NCI-H1092 treated with DMSO at 0.1 percent for 48 hours (cell line): ENCODE data around the gene SPACA9.

Experiments
- DNase-seq: peaks from one replicate; lab custom pipeline; 2025; lab: John Stamatoyannopoulos, UW

The SPACA9 gene

DNA sequence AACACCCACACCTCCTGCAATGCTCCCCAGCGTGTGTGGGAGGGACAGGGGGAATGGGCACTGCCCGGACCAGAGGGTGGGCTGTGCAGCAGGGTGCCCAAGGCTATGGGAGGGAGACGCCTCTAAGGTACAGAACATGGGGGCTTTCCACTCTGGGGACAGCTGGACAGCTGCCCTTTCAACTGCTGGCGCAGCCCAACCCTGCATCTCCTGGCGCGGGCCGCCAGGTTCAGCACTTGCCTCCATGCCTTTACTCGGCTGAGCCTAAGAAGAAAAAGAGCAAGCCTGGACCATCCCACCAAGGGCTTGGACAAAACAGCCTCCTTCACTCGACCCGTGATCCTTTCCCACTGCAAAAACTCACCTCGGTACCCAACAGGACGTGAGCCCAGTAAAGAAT lies 15.6 kb upstream of the SPACA9 start:
- no peak for DNase-seq

DNA sequence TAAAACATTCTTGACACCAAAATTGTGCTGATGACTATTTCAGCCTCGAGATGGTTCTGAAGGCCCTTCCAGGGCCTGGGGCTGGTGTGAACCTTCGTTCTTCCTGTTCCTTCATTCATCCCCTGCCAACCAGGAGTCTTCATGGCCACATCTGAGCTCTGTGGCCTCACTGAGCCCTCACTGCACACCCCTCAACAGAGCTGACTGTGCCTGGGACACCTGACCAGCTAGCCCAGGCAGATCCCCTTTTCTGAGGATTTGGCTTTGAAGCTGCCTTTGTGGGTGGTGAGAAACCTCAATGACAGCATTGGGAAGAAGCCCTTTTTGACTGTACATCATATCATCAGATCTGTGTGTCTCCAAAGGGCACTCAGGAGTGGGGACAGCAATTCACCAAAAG lies 14.4 kb upstream of the SPACA9 start:
- DNase-seq = no peak

DNA sequence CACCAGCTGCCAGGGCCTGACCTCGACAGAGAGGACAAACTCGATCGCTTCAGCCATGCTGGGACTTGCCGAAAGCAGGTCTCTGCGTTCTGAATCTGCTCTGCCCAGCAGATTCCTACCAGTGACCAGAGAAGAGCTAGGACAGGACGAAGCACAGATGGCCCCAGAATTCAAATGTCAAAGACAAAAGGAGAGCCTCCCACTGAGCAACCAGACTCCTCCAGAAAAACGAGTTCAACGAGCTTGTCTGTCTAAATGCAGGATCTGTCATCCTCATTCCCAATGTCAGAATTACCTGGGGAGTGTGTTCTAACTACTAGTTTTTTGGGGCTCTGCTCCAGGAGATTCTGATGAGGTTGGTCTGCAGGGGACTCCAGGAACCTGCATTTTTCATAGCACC lies 14.0 kb upstream of the SPACA9 start:
- no peak for DNase-seq

DNA sequence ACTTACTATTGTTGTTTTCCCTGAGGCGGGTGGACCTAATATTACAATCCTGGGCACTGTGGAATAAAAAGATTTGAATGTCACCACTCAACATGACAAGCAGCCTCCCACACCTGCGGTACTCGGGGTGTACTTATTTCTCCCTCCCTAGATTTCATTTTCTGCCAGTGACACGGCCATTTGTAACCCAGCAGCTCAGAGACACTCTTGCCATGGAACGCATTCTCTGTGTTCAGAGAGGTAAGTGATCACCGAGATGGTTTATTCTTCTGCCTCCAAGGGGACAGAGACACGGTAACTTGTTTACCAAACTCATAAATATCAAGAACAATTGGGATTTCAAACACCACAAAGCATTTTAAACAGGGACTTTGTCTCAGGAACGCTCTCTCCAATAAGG lies 11.8 kb upstream of the SPACA9 start:
- no peak for DNase-seq

DNA sequence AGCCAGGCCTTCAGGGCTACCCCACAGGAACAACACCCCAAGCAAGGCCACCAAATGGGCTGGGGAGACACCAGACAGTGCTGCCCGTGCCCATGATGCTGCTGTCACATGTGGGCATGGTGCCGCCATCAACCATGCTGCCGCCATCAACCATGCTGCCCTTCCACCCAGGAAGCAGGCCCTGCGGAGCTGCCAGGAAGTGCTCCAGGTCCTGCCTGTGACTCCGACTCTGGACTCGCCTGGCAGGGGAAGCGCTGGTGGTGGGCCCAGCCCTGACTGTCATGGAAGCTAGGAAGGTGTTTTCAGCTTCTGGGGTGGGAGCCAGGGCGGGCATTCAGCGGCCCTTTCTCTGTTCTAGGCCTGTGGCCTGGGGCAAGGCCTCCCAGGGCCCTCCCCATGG lies 9.4 kb upstream of the SPACA9 start:
- no peak for DNase-seq

DNA sequence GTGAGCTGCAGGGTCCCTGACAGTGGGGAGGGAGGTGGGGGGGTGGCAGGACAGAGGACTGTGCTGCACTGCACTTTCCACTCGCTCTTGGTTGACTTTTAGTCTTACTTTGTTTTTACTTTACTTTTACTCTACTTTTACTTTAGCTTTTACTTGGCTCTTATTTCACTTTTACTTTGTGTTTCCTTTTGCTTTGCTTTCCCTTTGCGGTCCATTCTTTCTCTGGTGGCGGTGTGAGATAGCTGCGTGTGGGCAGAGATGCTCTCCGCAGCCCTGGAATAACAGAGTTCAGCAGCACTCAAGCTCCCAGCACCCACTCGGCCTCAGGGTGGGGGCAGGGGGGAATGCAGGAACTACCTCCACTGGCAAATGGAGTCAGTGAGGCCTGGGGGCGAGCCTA lies 5.3 kb upstream of the SPACA9 start:
- no peak for DNase-seq

DNA sequence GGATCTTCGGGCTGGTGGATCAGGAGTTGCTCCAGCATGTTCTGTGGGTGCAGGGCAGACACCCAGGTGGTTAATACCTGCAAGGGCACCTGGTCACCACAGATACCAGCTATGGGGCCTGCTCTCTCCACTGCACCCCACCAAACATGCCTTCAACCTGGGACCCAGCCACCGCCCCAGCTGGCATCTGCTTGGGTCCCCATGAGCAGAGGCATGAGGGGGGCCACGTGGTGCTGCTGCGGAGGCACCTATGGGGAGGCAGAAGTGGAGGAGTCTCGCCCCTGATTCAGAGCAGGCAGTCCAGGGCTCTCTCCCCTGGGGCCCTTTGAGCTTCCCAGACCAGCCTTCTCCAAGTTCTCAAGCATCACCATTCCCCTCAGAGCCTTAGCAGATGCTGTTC lies 3.5 kb upstream of the SPACA9 start:
- no peak for DNase-seq

DNA sequence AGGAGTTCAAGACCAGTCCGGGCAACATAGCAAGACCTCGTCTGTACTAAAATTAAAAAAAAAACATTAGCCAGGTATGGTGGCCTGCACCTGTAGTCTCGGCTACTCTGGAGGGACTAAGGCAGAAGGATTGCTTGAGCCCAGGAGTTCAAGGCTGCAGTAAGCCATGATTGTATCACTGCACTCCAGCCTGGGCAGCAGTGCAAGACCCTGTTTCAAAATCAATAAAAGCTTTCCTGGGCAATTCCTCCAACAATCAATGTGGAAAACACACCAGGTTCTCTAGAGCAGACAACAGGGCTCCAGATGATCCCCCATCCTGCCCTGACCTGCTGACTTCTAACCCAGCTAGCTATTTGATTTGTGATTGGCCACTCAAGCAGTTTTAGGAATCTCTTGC lies 1.8 kb upstream of the SPACA9 start:
- DNase-seq = no peak

DNA sequence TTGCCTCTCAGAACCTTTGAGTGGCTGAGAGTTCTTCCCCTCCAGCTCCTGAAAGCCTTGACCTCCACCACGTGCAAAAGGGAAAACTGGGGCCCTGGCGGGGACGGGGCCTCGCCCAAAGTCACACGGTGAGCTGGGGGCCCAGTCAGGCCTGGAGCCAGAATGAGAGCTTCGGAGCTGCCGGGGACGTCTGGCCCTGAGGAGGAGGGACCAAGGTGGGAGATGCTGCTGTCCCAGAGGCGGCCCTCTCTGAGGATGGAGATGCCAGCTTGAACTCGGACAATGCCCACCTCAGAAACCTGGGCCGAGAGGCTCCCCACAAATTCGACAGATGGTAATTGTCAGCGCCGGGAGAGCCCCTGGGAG lies 1.3 kb upstream of the SPACA9 start:
- DNase-seq = no peak

DNA sequence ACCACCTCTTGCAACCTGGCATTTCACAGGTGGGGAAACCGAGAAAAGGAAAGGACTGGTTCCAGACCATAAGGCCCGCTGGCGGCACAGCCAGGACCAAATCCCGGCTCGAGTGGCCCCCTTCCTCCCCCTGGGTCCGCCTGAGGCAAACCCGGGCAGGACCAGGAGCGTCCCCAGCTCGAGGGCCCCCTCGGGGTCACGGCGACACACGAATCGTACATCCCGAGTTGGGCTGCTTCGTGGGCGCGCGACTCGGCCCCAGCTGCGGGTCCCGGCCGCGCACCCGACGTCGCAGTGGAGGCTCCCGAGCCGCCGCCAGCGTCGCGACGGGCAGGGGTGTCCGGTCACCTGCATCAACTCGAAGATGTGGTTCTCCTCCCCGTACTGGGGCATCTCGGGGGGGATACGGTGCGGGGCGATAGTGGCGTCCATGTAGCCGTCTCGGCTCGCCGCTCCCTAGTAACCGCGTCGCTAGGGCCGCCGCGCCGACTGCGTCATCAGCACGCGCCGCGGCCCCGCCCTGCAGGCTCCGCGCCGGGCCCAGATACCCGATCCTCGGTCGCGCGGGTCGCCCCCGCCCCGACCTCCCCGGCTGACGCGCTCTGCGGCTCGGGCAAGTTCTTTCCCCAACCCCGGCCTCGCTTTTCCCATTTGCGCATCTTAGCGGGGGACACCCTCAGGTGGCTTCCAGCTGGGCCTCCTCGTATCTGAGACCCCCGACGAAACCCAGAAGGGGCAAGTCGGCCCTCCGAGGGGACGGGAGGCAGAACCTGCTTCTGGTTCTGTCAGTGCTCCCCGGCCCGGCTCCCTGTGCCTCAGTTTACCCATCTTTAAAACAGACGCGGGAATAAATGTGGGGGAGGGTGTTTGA lies 639 bp upstream of the SPACA9 start, which contains the start of gene AK8:
AK8 (minus strand) TSS at position 461 of the 871 bp plus-strand sequence; CDS start at position 432, 29 bp downstream.
- DNase-seq = peak; percentile 56

DNA sequence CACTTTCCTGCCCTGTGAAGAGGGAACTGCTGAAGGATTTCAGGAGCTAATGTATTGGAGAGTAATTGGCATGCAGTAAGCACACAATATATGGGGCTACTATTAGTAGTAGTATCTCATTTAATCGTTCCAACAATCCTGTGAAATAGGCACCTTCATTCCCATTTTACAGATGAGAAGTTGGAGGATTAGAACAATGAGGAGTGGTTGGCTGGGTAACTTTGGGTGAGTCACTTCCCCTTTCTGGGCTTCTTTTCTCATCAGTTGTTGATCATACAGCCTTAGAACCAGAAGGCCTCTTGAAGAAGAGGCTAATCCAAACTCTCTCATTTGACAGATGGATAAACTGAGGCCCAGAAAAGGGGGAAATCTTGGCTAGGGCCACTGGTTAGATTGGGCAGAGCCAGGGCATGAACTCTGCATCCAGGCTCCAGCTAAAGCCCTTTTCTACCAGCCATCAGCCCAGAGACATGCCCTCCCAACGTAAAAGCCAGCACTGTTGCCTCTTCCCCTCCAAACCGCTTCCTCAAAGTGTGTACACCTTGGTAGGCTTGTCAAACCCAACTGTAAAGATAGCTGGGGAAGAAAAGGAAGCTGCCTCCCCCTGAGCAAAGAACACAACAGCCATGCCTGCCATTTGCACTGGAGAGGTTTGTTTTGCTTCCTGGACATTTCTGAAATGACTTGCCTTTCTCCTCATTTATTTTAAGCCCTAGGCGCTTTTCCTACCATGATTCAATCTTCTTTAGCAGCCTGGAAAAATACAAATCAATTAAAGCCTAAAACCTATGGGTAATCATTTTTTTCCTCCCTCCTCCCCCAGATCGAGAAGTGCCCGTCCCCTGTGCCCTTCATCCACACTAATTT lies 992 bp downstream of the SPACA9 start:
- DNase-seq = no peak

DNA sequence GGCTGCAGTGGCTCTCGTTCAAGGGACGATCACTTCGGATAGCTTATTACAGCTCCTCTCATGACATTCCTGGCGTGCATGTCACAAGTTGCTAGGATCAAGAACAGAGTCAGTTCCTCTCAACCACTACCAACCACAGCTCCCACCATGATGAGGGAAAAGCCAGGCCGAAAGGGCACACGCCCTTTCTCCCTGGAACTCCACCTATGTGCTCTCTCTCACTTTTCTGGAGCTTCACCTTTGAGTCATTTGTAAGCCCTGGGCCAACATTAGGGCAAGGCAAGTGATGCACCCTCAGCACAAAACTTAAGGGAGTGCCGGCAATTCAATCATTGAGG lies 1.6 kb downstream of the SPACA9 start:
- no peak for DNase-seq

DNA sequence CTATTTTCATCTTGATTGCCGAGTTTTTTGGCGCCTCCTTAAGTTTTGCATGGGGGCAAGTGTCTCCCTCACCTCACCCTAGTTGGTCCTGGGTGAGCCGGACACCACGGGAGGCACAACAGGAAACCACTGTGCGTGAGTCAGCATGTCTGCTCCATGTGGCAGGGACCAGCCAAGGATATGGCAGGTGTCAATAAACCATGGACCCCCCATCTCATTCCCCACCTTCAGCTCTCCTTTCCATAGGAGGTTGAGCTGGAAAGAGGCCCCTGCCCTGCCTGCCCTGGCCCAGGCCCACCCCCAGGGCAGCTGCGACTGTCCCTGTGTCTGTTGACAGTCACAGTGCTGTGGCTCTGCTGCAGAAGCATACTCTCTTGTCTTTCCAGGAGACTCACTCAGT lies 3.1 kb downstream of the SPACA9 start:
- DNase-seq = no peak

DNA sequence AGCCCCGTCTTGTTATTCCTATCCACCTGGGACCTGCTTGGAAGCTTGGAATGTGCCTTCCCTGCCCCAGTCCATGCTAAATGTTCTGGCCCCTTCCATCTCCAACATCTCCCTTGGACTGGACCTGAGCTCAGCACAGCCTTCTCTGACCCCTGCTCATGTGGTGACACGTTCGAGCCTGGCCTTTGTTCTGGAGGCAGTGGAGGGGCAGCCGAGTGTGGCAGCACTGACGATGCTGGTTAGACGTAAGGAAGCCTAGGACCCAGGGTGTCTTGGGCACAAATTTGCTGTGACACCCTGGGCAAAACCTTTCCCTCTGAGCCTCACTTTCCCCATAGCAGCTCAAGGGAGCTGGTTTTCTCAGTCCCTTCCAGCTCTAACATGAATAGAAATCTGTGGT lies 3.9 kb downstream of the SPACA9 start:
- no peak for DNase-seq

DNA sequence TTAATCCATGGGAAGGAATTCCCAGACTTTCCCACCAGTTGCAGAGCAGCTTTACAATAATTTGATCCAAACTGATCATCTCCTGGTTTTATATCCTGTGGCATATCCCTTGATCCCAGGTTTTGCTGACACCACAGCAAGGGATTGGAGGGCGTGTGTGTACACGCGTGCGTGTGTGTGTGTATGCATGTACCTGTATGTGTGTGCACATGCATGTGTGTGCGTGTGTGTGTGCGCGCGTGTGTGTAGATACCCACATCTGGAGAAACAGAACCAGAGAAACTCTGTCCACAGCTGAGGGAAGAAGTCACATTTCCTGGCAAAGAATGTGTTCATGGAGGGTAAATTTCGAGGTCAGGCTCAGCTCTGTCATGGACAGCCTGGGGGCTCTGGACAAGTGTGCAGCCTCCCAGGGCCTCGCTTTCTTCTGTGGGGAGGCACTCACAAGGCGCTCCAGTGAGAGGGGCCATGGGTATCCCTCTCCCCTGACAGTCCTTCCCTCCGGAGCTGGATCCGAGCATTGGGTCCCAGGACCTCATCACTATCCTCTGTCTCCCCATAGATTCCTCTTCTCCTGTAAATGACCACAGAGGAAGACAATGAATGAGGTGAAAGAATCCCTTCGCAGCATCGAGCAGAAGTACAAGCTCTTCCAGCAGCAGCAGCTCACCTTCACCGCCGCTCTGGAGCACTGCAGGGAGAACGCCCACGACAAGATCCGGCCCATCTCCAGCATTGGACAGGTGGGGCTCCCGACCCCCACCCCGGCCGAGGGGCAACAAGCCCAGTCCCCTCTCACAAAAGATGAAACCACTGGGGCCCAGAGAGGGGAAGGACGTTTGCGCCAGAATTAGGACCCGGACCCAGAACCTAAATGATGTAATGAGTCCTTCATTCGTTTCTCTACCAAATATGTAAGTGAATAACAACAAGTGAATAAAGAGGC lies 4.9 kb downstream of the SPACA9 start:
- DNase-seq = no peak

DNA sequence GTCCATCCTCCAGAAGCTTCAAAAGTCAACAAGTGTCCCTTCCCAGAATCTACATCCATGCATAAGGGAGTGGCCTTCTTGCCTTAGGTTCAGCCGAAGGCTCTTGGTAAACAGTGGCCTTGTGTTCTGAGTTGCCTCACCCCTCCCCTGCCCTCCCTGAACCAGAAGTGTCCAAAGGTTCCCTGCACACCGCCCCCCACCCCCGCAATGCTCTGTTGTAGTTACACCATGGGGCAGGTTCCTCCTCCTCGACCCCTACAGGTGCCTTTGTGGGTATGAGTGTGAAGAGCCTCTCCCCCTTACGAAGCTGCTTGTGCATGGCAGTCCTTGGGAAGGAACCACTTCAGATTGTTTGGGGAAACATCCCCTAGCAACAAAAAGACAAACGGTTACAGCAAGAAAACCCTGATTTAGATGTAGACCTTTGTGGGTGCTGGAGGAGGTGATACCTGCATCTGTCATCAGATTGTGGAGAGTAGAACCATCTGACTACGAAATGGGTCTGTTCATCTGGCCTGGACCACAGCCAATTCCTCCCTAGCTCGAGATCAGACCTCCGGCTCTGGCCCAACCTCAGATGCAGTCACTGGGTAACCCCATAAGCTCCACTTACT lies 7.1 kb downstream of the SPACA9 start:
- DNase-seq = no peak

DNA sequence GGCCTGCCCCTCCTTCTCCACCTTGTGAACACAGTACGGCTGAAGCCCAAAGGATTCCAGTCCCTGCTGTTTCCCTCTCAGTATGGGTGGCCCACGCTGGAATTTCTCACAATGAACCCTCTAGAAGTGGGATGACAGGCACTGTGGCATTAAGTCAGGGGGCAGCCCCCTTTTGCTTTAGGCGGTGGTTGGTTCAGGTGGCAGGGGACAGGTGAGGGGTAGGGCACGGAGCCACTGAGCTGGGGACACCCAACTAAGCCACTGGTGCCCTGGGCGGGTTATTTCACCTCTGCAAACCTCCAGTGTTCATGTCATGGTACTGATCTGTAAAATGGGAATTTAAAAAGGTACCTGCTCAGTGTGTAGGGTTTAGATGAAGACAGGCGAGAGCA lies 7.6 kb downstream of the SPACA9 start:
- DNase-seq = no peak

DNA sequence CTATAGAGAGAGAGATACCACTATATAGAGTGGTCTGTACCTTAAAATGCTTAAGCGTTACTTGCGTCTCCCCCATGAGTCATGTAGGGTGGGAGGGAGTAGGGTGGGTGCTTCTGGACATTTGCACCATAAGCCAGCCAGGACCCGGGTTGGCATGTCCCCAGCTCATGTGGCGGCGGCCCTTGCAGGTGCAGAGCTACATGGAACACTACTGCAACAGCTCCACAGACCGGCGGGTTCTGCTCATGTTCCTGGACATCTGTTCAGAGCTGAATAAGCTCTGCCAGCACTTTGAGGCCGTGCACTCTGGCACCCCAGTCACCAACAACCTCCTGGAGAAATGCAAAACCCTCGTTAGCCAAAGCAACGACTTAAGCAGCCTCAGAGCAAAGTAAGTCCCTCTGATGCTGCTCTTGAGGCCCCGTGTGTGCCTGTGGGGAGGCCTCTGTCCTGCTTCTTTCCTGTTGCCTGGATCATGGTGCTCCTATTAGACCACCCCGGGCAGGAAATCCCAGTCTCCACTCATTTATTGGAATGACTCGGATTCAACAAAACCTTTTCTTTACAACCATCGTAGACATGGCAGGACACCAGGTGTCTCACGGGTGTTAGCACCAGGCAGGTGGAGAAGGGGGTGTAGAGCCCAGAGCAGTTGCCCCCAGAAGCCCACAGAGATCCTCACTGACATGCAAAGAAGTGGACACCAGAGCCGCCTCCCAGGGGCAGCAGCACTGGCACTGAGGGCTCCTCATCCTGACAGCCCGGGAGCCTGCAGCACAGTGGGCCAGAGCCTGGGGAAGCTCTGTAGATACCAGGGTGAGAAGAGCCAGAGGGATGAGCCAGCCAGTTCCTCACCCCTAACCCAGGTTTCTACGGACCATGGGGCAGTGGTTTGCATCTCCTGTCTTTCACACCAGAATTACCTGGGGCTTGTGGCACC lies 8.8 kb downstream of the SPACA9 start:
- no peak for DNase-seq

DNA sequence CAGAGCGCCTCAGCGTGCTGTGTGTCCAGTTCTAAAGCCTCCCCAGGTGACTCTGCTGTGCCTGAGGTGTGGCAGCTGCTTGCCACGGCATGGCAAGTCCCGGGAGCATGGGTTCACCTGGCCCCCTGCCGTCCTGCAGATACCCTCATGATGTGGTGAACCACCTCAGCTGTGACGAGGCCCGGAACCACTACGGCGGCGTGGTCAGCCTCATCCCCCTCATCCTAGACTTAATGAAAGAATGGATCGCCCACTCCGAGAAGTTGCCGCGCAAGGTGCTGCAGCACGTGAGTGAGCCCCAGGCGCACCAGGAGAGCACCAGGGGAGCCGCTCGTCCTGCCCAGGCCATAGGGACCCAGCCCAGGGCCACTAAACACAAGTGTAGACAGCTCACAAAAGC lies 9.5 kb downstream of the SPACA9 start:
- no peak for DNase-seq

DNA sequence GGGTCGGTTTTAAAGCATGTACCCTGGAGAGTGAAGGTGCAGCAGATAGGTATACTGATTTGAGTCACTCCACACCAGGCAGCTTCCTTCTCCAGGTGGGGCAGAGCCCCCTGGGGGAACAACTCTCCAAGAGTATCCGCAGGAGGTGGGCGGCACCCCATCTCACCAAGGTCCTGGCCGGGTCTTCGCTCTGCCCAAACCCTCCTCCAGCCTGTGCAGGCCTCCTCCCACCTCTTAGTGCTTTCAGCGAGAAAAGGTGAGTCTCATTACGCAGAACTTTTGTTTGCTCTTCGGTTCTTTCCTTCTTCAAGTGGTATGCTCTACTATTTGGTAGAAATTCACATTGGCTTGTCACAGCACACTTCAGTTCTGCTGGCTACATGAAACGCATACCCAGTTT lies 13.7 kb downstream of the SPACA9 start:
- no peak for DNase-seq

DNA sequence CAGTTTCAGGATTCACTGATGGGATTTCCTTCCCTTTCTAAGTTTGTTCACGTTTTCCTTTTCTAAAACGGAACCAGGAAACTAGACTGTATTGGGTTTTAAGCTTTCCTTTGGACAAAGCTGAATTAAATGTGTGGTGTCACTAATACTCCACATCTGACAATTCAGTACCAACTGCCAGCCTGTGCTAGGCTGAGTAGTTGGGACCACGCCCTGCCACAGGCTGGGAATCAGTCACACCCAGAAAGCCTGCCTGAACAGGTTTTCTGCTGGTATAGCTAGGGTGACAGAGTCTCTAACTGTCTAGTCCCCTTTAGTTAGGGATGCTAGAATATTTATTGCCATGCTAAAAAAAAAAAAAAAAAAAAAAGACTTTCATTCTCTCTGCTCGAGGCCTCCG lies 15.6 kb downstream of the SPACA9 start:
- DNase-seq = no peak
